ENCODE measurements around the gene HDGFL3.

HDGFL3 gene

DNA sequence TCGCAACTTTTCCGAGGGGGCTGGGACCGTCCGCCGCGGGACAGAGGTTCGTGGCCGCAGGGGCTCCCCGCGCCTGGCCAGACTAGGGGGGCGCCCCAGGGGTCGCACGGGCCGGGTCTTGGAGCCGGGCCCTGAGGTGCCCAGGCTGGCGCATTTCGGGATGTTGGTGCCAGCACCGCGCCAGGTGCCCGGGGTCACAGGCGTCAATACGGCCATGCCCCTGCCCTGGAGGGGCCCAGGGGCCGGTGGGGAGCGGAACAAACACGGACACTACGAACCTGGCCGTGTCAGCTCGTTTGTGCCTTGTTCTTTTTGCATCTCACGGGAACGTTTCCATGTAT lies 99.8 kb downstream of the HDGFL3 start:
- peak overlapping the region; percentile 61 for H3K4me3 ChIP-seq (ENCODE audit: low read depth, low read length)
- TF ChIP-seq, protein P1, sequence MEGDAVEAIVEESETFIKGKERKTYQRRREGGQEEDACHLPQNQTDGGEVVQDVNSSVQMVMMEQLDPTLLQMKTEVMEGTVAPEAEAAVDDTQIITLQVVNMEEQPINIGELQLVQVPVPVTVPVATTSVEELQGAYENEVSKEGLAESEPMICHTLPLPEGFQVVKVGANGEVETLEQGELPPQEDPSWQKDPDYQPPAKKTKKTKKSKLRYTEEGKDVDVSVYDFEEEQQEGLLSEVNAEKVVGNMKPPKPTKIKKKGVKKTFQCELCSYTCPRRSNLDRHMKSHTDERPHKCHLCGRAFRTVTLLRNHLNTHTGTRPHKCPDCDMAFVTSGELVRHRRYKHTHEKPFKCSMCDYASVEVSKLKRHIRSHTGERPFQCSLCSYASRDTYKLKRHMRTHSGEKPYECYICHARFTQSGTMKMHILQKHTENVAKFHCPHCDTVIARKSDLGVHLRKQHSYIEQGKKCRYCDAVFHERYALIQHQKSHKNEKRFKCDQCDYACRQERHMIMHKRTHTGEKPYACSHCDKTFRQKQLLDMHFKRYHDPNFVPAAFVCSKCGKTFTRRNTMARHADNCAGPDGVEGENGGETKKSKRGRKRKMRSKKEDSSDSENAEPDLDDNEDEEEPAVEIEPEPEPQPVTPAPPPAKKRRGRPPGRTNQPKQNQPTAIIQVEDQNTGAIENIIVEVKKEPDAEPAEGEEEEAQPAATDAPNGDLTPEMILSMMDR (conservative IDR thresholded peaks at IDR 0.05; ENCODE audit: low read depth, low read length), result no peak
- no peak for DNase-seq (ENCODE audit: low read depth)

DNA sequence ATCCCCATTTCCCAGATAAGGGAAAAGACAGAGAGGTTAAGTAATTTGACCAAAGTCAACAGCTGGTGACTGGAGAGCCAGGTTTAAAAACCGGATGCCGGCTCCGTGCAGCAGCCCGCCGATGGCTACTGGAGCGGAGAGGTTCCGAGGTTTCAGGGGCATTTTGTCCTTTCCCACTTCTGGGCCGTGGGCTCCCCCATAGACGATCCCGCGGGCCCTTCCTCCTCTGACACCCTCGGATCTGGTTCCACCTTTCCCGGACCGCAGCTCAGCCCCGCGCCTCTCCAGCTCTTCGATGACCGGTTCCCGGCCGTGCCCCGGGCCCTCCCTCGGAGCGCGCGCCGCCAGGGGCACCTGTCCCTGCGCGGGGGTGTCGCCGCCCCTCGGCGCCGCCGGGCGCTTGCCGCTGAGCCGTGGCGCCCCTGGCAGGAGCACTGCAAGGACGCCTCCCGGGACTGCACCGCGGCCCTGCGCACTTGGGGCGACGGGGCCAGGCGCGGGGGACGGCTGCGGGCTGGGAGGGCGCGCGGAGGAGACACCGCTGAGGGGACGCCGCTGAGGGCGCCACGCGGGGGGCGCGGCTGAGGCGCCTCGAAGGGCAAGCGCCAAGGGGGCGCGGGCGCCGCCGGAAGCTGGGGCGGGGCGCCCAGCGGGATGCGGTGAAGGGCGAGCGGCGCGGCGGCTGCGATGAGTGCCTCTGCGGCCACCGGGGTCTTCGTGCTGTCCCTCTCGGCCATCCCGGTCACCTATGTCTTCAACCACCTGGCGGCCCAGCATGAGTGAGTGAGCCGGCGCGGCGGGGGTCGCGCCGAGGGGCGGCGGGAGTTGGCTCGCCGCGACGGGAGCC lies 100.4 kb downstream of the HDGFL3 start, which contains the start of gene TM6SF1:
TM6SF1 (plus strand) TSS at position 652 of the 847 bp plus-strand sequence; CDS start at position 688, 36 bp downstream.
- TF ChIP-seq, protein P1 (conservative IDR thresholded peaks at IDR 0.05; ENCODE audit: low read depth, low read length), result no peak
- H3K4me3 ChIP-seq (ENCODE audit: low read depth, low read length), result peak within 1 kb of the TSS; percentile 61
- peak; percentile 18 for DNase-seq (ENCODE audit: low read depth)

DNA sequence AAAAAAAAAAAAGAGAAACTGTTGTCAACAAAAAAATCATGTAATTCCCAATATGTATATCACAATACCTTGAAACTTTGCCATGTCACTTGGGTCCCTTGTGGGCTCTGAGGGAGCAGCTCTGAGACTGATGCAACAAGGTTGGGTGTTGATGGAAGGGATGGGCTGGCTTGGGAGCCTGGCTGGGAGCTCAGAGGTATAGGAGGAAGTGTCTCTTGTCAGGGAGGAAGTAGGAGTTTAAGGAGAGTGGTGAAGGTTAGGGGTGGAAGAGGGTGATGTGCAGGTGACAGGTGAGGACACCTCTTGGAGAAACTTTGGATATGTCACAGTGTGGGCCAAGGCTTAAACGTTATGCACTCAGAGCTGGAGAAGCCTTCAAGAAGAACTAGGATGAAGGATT lies 102.2 kb downstream of the HDGFL3 start:
- TF ChIP-seq, protein P1 (conservative IDR thresholded peaks at IDR 0.05; ENCODE audit: low read depth, low read length), result no peak
- no peak for DNase-seq (ENCODE audit: low read depth)
- H3K4me3 ChIP-seq (ENCODE audit: low read depth, low read length), result no peak overlapping the region

DNA sequence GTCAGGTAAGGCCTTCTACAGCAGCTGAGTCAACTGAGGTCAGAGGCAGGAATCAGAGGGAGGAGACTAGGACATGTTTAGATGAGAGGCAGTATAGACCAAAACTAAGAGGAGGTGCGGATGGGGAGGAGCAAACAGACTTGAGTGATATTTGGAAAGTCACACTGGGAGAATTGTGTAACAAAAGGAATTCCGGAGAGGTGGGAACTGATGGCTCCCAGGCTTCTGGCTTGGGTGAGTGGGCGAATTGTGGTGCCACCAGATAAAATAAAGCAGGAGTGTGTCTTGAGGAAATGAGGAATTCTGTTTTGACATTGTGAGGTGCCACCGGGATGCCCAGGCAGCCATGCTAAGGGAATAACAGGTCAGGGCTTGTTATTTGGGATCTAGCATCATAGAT lies 103.5 kb downstream of the HDGFL3 start:
- TF ChIP-seq, protein P1 (conservative IDR thresholded peaks at IDR 0.05; ENCODE audit: low read depth, low read length), result no peak
- no peak overlapping the region for H3K4me3 ChIP-seq (ENCODE audit: low read depth, low read length)
- DNase-seq (ENCODE audit: low read depth), result no peak

DNA sequence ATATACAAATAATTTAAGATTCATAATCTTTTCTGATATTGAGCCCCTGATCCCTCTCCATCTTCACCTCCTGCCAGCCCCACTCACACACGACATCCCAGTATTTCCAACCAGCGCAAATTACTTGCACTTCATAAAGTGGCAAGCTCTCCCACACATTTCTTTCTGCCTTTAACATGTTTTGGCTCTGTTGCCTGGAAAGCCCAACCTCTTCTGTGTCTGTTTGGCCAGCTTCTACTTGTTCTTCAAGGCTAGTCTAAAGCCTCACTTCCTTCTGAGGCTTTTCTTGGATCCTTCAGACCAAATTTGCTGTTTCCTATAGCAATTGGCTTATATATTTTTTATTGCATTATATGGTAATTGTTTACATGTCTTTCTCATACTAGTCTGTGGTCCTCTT lies 105.3 kb downstream of the HDGFL3 start:
- TF ChIP-seq, protein P1 (conservative IDR thresholded peaks at IDR 0.05; ENCODE audit: low read depth, low read length), result no peak
- DNase-seq (ENCODE audit: low read depth), result no peak
- no peak overlapping the region for H3K4me3 ChIP-seq (ENCODE audit: low read depth, low read length)

DNA sequence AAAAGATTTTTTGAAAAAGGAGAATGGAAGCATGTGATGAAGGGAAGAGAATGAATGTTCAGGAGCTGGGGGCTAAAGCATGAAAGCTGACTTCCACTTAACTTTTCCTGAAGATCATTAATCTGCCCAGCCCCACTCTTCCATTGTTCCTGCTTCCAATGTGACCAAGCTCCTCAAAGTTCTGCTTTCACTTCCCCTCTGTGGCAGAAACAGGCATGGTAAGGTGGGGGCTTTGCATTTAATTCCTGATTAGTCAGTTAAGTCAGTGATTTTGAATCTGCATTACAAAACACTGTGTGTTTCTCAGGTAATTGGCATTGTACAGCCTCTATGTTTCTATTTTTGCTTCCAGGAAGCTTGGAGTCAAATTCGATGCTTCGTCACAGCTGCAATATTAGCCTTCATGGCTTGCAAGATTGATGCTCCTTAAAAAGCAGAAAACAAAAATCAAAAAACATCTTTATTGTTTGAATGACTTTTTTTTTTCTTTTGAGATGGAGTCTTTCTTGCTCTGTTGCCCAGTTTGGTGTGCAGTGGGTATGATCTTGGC lies 107.5 kb downstream of the HDGFL3 start:
- TF ChIP-seq, protein P1 (conservative IDR thresholded peaks at IDR 0.05; ENCODE audit: low read depth, low read length), result no peak

More for the DNA sequence above, 107.5 kb downstream of the HDGFL3 start:
- H3K4me3 ChIP-seq (ENCODE audit: low read depth, low read length), result no peak overlapping the region
- DNase-seq (ENCODE audit: low read depth), result no peak

Data from choroid plexus epithelial cell (primary cell).